ENCODE results near the gene GRIN1. TPM values are rescaled to one million over a fixed set of nuclear protein-coding genes. Genes with fewer than 3 reads are reported as not detected.

GRIN1 gene
- total RNA-seq, 1 donor from 2014 or later: under 0.01 TPM

DNA sequence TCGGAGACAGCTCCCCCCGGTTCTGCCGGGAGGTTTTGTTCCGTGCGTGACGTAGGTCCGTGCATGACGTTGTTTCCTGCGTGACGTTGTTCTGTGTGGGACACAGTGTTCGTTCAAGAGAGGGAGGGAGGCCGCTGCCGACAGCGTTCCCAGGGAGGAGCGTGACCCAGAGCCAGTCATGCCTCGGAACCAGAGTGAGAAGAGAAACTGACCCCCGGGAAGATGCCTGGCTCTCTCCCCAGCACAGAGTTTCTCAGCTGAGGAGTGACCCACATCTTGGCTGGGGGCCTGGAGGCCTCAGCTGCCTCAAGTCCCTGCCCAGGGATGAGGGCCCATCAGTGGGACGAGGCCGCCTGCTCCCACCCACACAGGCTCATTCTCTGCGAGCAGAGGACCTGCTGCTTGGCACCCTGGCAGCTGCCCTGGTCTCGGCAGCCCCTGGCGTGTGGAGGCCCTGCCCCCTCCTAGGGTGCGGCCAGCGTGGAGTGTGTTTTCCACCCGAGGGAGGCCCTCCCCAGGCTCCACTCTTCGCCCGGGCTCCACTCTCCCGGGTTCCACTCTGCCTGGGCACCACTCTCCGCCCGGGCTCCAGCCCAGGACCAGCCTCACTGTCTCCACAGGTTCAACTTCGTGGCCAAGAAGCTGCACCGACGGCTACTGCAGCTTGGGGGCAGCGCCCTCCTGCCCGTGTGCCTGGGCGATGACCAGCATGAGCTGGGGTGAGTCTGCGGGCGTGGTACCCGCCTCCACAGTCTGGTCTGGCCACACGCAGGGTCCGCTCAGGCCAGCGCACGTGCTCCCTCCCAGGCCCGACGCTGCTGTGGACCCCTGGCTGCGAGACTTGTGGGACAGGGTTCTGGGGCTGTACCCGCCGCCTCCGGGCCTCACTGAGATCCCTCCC lies 74.5 kb downstream of the GRIN1 start:
- no peak for DNase-seq (ENCODE audit: low read depth in 2 of 2)

DNA sequence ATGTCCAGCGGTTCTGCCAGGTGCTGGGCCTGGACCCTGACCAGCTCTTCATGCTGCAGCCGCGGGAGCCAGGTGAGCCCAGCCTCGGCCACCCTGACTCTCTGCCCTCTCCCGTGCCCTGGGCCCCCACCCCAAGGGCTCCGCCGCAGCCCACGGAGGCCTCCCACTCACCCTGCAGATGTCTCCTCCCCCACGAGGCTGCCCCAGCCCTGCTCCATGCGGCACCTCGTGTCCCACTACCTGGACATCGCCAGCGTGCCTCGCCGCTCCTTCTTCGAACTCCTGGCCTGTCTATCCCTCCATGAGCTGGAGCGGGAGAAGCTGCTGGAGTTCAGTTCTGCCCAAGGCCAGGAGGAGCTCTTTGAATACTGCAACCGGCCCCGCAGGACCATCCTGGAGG lies 75.7 kb downstream of the GRIN1 start:
- DNase-seq (ENCODE audit: low read depth in 2 of 2): no peak

DNA sequence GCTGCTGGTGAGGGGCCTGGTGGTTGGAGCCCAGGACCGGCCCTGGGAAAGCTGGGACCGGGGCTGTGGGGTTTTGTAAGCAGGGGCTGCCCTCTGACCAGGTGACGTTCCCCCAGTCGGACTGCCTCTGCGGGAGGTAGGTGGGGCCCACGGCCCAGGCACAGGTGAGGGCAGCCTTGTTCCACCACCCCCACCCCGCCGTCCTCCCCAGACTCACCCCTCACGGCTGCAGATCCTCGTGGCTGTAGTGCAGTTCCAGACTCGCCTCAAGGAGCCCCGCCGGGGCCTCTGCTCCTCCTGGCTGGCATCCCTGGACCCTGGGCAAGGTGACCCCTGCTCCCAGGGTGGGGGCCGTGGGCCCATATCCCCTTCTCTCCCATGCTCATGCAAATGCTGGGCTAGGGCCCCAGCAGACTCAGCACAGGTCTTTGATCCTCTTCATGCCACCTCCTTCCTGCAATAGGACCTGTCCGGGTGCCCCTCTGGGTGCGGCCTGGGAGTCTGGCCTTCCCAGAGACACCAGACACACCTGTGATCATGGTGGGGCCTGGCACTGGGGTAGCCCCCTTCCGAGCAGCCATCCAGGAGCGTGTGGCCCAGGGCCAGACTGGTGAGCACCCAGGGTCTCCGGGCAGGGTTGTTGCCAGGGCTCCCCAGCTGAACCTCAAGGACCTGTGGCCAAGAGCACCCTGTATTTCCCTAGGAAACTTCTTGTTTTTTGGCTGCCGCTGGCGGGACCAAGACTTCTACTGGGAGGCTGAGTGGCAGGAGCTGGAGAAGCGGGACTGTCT lies 76.4 kb downstream of the GRIN1 start:
- DNase-seq (ENCODE audit: low read depth in 2 of 2): no peak

DNA sequence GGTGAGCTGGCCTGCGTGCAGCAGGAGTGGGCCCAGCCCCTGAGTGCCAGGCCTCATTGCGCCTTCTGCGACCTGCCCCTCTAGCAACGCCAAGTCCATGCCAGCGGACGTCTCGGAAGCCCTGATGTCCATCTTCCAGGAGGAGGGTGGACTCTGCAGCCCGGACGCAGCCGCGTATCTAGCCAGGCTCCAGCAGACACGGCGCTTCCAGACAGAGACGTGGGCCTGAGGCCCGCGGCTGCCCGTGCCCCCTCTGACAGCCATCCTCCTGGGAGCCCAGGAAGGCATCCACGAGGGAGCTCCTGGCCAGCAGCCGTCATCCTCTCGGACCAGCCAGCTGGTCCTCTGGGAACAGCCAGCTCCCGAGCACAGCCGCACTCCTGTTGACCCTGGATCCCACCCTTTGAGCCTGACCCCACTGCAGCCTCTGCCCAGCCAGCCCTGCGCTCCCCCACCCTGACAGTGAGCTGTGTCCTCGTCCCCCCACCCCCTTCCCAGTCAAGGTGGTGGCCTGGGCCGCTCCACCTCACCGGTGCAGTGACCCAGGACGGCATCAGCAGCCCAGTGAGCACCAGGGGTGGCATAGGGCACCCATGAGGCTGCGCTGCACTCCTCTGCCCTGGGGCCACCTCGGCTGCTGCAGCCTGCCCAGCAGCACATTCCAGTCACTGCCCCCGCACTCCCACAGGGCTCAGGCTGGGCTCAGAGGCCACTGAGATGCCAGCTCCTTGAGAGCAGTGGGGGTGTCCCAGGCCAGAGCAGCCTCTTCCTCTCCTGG lies 77.4 kb downstream of the GRIN1 start:
- no peak for DNase-seq (ENCODE audit: low read depth in 2 of 2)

DNA sequence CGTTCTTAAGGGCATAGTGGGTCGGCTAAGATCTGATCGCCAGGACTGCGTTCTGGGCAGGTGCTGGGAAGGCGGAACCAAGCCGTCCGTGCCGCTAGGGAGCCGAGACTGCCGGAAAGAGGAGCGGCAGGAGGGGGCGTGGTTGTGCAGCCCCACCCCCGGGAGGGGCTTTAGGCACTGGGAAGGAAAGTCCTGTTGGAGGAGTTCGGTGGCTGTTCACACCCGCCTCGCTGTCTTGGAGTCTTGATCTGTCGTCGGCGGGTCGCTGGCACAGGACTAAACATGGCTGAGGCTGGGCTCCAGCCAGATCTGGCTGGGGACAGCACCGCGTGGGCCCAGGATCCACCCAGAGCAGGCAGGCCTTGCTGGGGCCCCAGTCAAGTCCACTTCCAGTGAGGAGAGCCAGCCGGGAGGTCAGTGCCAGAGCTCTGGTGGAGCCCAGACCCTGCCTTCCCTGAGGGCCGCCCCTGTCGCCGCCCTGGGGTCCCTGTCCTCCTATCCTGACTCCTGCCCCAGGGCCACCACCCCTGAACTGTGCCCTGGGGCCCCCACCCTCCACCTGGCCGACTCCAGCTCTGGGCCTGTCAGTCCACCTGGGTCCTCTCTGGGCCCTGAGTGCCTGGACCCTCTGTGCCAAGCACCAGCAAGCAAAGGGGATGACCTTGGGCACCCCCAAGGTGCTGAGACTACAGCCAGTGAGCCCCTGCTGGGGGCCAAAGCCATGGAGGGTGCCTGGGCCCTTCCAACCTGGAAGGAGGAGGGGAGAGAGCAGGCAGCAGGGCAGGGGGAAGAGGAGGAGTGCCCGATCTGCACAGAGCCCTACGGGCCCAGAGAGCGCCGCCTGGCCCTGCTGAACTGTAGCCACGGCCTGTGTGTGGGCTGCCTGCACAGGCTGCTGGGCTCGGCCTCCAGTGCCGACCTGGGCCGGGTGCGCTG lies 78.6 kb downstream of the GRIN1 start:
- DNase-seq (ENCODE audit: low read depth in 2 of 2): no peak

DNA sequence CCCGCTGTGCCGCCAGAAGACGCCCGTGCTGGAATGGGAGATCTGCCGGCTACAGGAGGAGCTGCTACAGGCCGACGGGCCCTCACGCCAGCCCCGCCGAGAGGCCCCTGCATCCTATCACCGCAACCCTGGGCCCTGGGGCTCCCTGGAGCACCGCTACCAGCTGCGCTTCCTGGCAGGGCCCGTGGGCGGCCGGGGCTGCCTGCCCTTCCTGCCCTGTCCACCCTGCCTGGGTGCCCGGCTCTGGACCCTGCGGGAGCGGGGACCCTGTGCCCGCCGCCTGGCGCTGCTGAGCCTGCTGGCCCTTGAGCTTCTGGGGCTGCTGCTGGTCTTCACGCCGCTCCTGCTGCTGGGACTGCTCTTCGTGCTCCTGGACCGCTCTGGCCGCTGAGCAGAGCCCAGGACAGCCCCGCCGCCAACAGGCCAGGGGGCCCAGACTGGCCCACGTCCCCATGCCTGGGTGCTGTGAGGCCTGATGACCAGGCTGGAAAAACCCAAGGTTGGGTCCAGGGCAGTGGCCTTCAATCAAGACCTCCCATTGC lies 79.3 kb downstream of the GRIN1 start:
- no peak for DNase-seq (ENCODE audit: low read depth in 2 of 2)

Other genes with a start within 250 kb of the GRIN1 start
- gene FBXW5, start 194.4 kb upstream of the GRIN1 start, total RNA-seq: 115 and 192 TPM in 2 replicates
- gene C8G, start 193.9 kb upstream of the GRIN1 start, total RNA-seq: 0.60 and 0.65 TPM in 2 replicates
- gene LCN12, start 186.9 kb upstream of the GRIN1 start, total RNA-seq: not detected in 2 replicates
- gene PTGDS, start 161.7 kb upstream of the GRIN1 start, total RNA-seq: 0.22 and 0.79 TPM in 2 replicates
- gene LCNL1, start 156.2 kb upstream of the GRIN1 start, total RNA-seq: not detected in 2 replicates
- 8.9 and 9.7 TPM in 2 replicates for gene PAXX, start 146.7 kb upstream of the GRIN1 start, total RNA-seq
- 0.22 TPM in 1 of 2 replicates, not detected in the other for gene CLIC3, start 142.6 kb upstream of the GRIN1 start, total RNA-seq
- gene ABCA2, start 110.9 kb upstream of the GRIN1 start, total RNA-seq: 4.0 and 5.0 TPM in 2 replicates
- gene FUT7, start 107.1 kb upstream of the GRIN1 start, total RNA-seq: not detected in 2 replicates
- gene NPDC1, start 93.0 kb upstream of the GRIN1 start, total RNA-seq: 6.2 and 10.5 TPM in 2 replicates
- gene ENTPD2, start 85.1 kb upstream of the GRIN1 start, total RNA-seq: not detected in 2 replicates
- 1.4 and 5.9 TPM in 2 replicates for gene SAPCD2, start 68.6 kb upstream of the GRIN1 start, total RNA-seq
- gene UAP1L1, start 61.6 kb upstream of the GRIN1 start, total RNA-seq: 13.1 and 16.9 TPM in 2 replicates
- 38.3 and 43.4 TPM in 2 replicates for gene MAN1B1, start 52.2 kb upstream of the GRIN1 start, total RNA-seq
- gene DPP7, start 24.4 kb upstream of the GRIN1 start, total RNA-seq: 63.2 and 117 TPM in 2 replicates
- gene LRRC26, start 30.9 kb downstream of the GRIN1 start, total RNA-seq: not detected in 2 replicates
- not detected in 2 replicates for gene TMEM210, start 32.9 kb downstream of the GRIN1 start, total RNA-seq
- gene ANAPC2, start 49.4 kb downstream of the GRIN1 start, total RNA-seq: 13.7 and 16.9 TPM in 2 replicates
- gene SSNA1, start 49.5 kb downstream of the GRIN1 start, total RNA-seq: 85.4 and 97.4 TPM in 2 replicates
- 2.6 TPM in 2 replicates for gene TPRN, start 61.6 kb downstream of the GRIN1 start, total RNA-seq
- gene TMEM203, start 66.5 kb downstream of the GRIN1 start, total RNA-seq: 19.6 and 26.0 TPM in 2 replicates
- 2.2 and 2.4 TPM in 2 replicates for gene NDOR1, start 66.5 kb downstream of the GRIN1 start, total RNA-seq
- 0.22 TPM in 1 of 2 replicates, not detected in the other for gene RNF208, start 83.1 kb downstream of the GRIN1 start, total RNA-seq
- gene CYSRT1, start 86.0 kb downstream of the GRIN1 start, total RNA-seq: under 0.01 and 0.20 TPM in 2 replicates
- gene RNF224, start 88.3 kb downstream of the GRIN1 start, total RNA-seq: under 0.01 TPM in 1 of 2 replicates, not detected in the other
- gene SLC34A3, start 91.7 kb downstream of the GRIN1 start, total RNA-seq: not detected in 2 replicates
- gene TUBB4B, start 102.1 kb downstream of the GRIN1 start, total RNA-seq: 103 and 110 TPM in 2 replicates
- gene STPG3, start 112.1 kb downstream of the GRIN1 start, total RNA-seq: not detected in 2 replicates
- 42.9 and 43.7 TPM in 2 replicates for gene NELFB, start 116.2 kb downstream of the GRIN1 start, total RNA-seq
- 21.4 and 21.8 TPM in 2 replicates for gene TOR4A, start 138.6 kb downstream of the GRIN1 start, total RNA-seq
- 18.7 and 28.3 TPM in 2 replicates for gene NRARP, start 163.1 kb downstream of the GRIN1 start, total RNA-seq

Measured in lung microvascular endothelial cell (primary cell).